A549 (cell line): ENCODE data around the gene GDAP2. TPM values are rescaled to one million over a fixed set of nuclear protein-coding genes. Genes with fewer than 3 reads are reported as not detected.
A peak's percentile ranks its signal among the peaks of the same experiment; 100 is the strongest.

Experiments used
- ATAC-seq, 2 experiments: fragments of 200-7000 bp in 1 of 2; fragments of >200 bp in 1 of 2; cut with Nextera tagmentation in 1 of 2; cut with Tn5 transposase in 1 of 2; 3 replicates each; pipeline versions ENCODE4 v1.8.0 to v1.9.1; 2018 to 2020; ENCODE audit warnings: mild to moderate bottlenecking in 1 of 2, moderate library complexity in 1 of 2
- CTCF ChIA-PET: fragments of 300-600 bp; sonication (Branson Sonifier 250); formaldehyde crosslinking; extraction: SDS; loops from one replicate; lab custom pipeline; 2021; ENCODE audit warnings: antibody characterized with exemption, inconsistent platforms; lab: Yijun Ruan, JAX
- POLR2A ChIA-PET: fragments of 350-600 bp; formaldehyde crosslinking; extraction: SDS; loops from one replicate; lab custom pipeline; 2021; ENCODE audit warnings: antibody characterized with exemption, inconsistent platforms; lab: Yijun Ruan, JAX
- DNase-seq, 2 experiments: peaks; one replicate each; pipeline versions ENCODE4 v3.0.0 to v3.0.0-alpha.2; 2011 to 2016; ENCODE audit warnings: low read depth in 1 of 2, low spot score in 1 of 2
- FAIRE-seq: peaks from 2 replicates; lab custom pipeline; 2011; peaks lifted over from hg19 to GRCh38; lab: Jason Lieb, UNC
- H3K27ac ChIP-seq, 2 experiments: fragments of >200 bp; sonication (Bioruptor Twin); formaldehyde crosslinking; 3 replicates each; pipeline ENCODE4 v1.5.1; 2016 to 2017
- H3K4me1 ChIP-seq: fragments of >200 bp; sonication (Bioruptor Twin); formaldehyde crosslinking; 3 replicates; pipeline ENCODE4 v1.6.1; 2016
- H3K4me2 ChIP-seq: fragments of >200 bp; sonication (Bioruptor Twin); formaldehyde crosslinking; 3 replicates; pipeline ENCODE4 v1.6.1; 2016
- H3K4me3 ChIP-seq: fragments of >200 bp; sonication (Bioruptor Twin); formaldehyde crosslinking; 3 replicates; pipeline ENCODE4 v1.5.1; 2016
- H3K9me3 ChIP-seq: fragments of >200 bp; sonication (Bioruptor Twin); formaldehyde crosslinking; 3 replicates; pipeline ENCODE4 v1.6.1; 2016
- CTCF ChIP-seq: fragments of >200 bp; sonication (Bioruptor Twin); formaldehyde crosslinking; IDR thresholded peaks from 3 replicates; pipeline ENCODE4 v1.5.1; 2016
- FOXS1 ChIP-seq: fragments of 250-450 bp; sonication (Bioruptor Pico); IDR thresholded peaks from 2 replicates; pipeline ENCODE4 v1.5.0; 2020; ENCODE audit warnings: mild to moderate bottlenecking, moderate library complexity
- HOXA7 ChIP-seq: fragments of 250-450 bp; sonication (Bioruptor Pico); IDR thresholded peaks from 2 replicates; pipeline ENCODE4 v1.5.0; 2020; ENCODE audit warnings: mild to moderate bottlenecking, moderate library complexity
- HOXB13 ChIP-seq: fragments of 250-450 bp; sonication (Bioruptor Pico); IDR thresholded peaks from 2 replicates; pipeline ENCODE4 v1.5.0; 2020; ENCODE audit warnings: low read depth, mild to moderate bottlenecking, moderate library complexity
- MAFK ChIP-seq: fragments of 450-650 bp; IDR thresholded peaks from 2 replicates; pipeline ENCODE4 v1.6.1; 2014; ENCODE audit not compliant: partially characterized antibody
- MAX ChIP-seq: IDR thresholded peaks from 2 replicates; pipeline ENCODE4 v1.6.1; 2012
- POLR2A ChIP-seq: IDR thresholded peaks from 2 replicates; pipeline ENCODE4 v1.6.1; 2012; ENCODE audit warnings: mild to moderate bottlenecking, low read length
- RAD21 ChIP-seq, 2 experiments: fragments of >200 bp in 1 of 2; sonication (Bioruptor Twin) in 1 of 2; formaldehyde crosslinking in 1 of 2; IDR thresholded peaks in 1 of 2; conservative IDR thresholded peaks in 1 of 2; 2 replicates in 1 of 2; 3 replicates in 1 of 2; pipeline ENCODE4 v1.6.1; 2012 to 2018; ENCODE audit warnings: inconsistent platforms in 1 of 2
- RFX5 ChIP-seq: fragments of 450-650 bp; IDR thresholded peaks from 2 replicates; pipeline ENCODE4 v1.7.1; 2014; ENCODE audit warnings: antibody characterized with exemption, mild to moderate bottlenecking, moderate library complexity
- SMC3 ChIP-seq: fragments of >200 bp; sonication (Bioruptor Twin); formaldehyde crosslinking; IDR thresholded peaks from 3 replicates; pipeline ENCODE4 v1.6.1; 2018; ENCODE audit warnings: inconsistent platforms
- ZC3H11A ChIP-seq: fragments of 450-650 bp; IDR thresholded peaks from 2 replicates; pipeline ENCODE4 v1.6.1; 2014; ENCODE audit warnings: antibody characterized with exemption, mild to moderate bottlenecking
- ZNF302 ChIP-seq: fragments of 250-450 bp; sonication (Bioruptor Pico); IDR thresholded peaks from 2 replicates; pipeline ENCODE4 v1.9.0; 2021; ENCODE audit warnings: inconsistent platforms, mild to moderate bottlenecking, moderate library complexity
- ZSCAN20 ChIP-seq: fragments of 250-450 bp; sonication (Bioruptor Pico); IDR thresholded peaks from 2 replicates; pipeline ENCODE4 v1.8.0; 2022; ENCODE audit warnings: mild to moderate bottlenecking, moderate library complexity
- WGBS: methylation state at CpG from one replicate; pipeline ENCODE4 v1.1.6; 2017; ENCODE audit errors: missing lambda C conversion rate; 5-methylcytosine and 5-hydroxymethylcytosine counted together
- polyA plus RNA-seq, 4 experiments: library from polyadenylated mRNA; depleted of rRNA in 3 of 4; stranded (reverse); fragments of >200 nt; fragmentation: RNase III in 1 of 4; extraction: RNeasy Plus Mini Kit Qiagen cat#74134 plus additional on column Dnase treatment in 1 of 4; gene quantifications; 2 replicates in 3 of 4; 3 replicates in 1 of 4; pipeline ENCODE4 v1.2.3, GENCODE V29; 2011 to 2017
- TF ChIP-seq, protein P1 (sequence below): fragments of >200 bp; sonication (Bioruptor Twin); formaldehyde crosslinking; IDR thresholded peaks from 2 replicates; pipeline ENCODE4 v1.6.1; 2016

The GDAP2 gene
- polyA plus RNA-seq, 2 of the 4 experiments (the other 2 are of a cell fraction), result 6.7 to 21.2 TPM

GRCh38 chr1:117897551-117897950, 31.9 kb downstream of the GDAP2 start:
- ChIA-PET CTCF (interaction anchor here (0.6 kb wide), 1 partner anchor 54 kb away, joined by 4 read pairs; no protein-coding TSS in a partner anchor), POLR2A (no interaction called here)
- 61% methylated on average over 4 of the region's 4 CpGs for whole genome bisulfite sequencing
- Histone ChIP-seq H3K4me3 (no peak overlapping the region), H3K4me2 (no peak overlapping the region), H3K27ac (no peak overlapping the region), H3K4me1 (no peaks in the 10 kb centered on the region), H3K9me3 (no peaks in the 10 kb centered on the region)
- TF ChIP-seq ZSCAN20 (CRISPR knock-in tag), result no peak
- no peak for TF ChIP-seq MAX
- TF ChIP-seq POLR2A, result no peak
- TF ChIP-seq ZNF302, result no peak
- no peak for FAIRE-seq
- no peak for ATAC-seq
- DNase-seq, result no peak

- WGBS, result 12% methylated on average over 4 of the region's 4 CpGs
- no peak overlapping the region for H3K27ac ChIP-seq
- H3K9me3 ChIP-seq, result no peaks in the 10 kb centered on the region
- POLR2A ChIA-PET, result no interaction called here
- H3K4me2 ChIP-seq, result no peak overlapping the region
- TF ChIP-seq SMC3 (peak; percentile 58; the same call in 2 of the 3 replicates), RAD21 (conservative IDR thresholded peaks at IDR 0.05 in 1 of 2, IDR thresholded peaks at IDR 0.05 in 1 of 2) (peak; percentile 68 to 76), MAX (no peak), FOXS1 (CRISPR knock-in tag) (no peak), CTCF (peak; percentile 71)
- no peak overlapping the region for H3K4me3 ChIP-seq
- ATAC-seq (peak; percentile 30 to 56; a peak in 3 of 6 replicates), DNase-seq (peak; percentile 15 to 64), FAIRE-seq (no peak)
- CTCF ChIA-PET, result interaction anchor here (0.6 to 3.2 kb wide), 24 partner anchors 9 to 387 kb away, joined by 3 to 17 read pairs (median 4); no protein-coding TSS in a partner anchor
- no peaks in the 10 kb centered on the region for H3K4me1 ChIP-seq
These were observed 33.8 kb downstream of the GDAP2 start for GRCh38 chr1:117895482-117896114.

GRCh38 chr1:117894078-117894477, 35.3 kb downstream of the GDAP2 start:
- TF ChIP-seq HOXB13 (CRISPR knock-in tag) (no peak), CTCF (no peak), MAFK (no peak), RFX5 (no peak), HOXA7 (CRISPR knock-in tag) (no peak), ZC3H11A (no peak)
- TF ChIP-seq, protein P1, sequence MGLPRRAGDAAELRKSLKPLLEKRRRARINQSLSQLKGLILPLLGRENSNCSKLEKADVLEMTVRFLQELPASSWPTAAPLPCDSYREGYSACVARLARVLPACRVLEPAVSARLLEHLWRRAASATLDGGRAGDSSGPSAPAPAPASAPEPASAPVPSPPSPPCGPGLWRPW, result no peak
- no peak for DNase-seq
- CTCF ChIA-PET, result interaction anchor here (0.8 to 3.2 kb wide), 6 partner anchors 25 to 359 kb away, joined by 3 to 17 read pairs (median 3); no protein-coding TSS in a partner anchor
- Histone ChIP-seq H3K4me2 (no peak overlapping the region), H3K4me3 (no peak overlapping the region), H3K9me3 (no peaks in the 10 kb centered on the region), H3K4me1 (no peaks in the 10 kb centered on the region), H3K27ac (no peak overlapping the region)
- POLR2A ChIA-PET, result interaction anchor here (0.7 kb wide), 1 partner anchor 135 kb away, joined by 4 read pairs; no protein-coding TSS in a partner anchor
- FAIRE-seq, result no peak
- 0% methylated on average over 1 of the region's 1 CpG for WGBS
- ATAC-seq, result no peak
